HG02981 (cell line): ENCODE results near the gene SMIM32.

Source experiments
- ATAC-seq: cut with Tn5 transposase; IDR thresholded peaks from one replicate; pipeline ENCODE4 v1.9.1; 2021; ENCODE audit warnings: mild to moderate bottlenecking, moderate library complexity; ENCODE audit not compliant: unreplicated experiment

Gene SMIM32

DNA sequence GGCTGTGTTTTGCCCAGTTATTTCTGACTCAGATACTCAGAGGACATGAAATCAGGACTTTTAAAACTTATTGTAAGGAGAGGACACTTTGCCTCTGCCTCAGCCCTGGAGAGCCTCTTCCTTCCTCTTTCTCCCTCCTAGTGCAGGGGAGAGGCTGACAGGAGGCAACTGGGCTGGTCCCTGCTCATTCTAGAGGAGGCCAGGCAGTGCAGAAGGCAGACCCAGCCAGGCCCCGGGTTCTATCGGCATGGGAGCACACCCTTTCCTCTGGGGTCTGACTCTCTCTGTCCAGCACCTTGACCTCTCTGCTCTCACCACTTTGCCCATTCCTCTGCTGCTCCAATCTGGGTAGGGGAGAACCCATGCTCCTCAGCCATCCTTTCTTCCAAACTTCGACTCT is 16.0 kb upstream of the SMIM32 start:
- ATAC-seq, result no peak

GRCh38 chr5:136207631-136208030 is 14.7 kb upstream of the SMIM32 start:
- ATAC-seq, result no peak

DNA sequence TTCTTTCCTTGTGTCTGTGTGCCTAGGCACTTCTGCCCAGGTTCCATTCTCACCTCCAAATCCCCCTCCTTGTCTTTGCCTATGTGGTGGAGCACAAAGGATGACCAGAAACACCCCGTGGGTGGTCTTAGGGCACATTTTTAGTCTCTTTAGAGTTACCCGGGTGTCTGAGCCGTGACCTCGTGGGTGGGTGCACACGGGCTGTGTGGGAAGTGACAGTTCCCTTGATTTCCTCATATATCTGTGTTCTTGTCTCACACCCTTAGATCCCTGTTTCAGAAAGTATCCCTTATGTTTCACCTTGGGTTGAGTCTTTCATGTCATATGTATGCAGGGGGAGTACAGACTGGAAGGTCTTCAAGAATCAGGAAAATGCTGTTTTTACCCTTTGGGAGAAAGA is 13.4 kb upstream of the SMIM32 start:
- no peak for ATAC-seq

DNA sequence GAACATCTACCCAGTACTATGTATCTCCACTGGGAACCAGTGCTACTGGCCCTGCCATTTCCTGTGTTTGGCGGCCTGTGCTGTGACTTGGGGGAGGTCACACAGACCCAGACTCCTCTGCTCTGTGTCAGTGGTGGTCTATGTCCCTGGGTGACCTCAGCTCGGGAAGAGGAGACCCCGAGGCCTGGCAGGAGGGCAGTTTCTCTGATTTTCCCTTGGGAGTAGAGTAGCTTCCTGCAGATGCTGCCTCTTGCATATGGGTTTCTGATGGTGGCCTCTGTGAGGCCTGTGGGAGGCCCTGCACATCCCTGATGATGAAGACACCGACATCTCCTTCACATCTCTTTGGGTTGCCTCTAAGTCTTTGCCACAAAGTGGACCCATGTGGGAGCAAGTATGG is 13.0 kb upstream of the SMIM32 start:
- ATAC-seq, result no peak

GRCh38 chr5:136205061-136205702 is 12.2 kb upstream of the SMIM32 start:
- ATAC-seq, result no peak

DNA sequence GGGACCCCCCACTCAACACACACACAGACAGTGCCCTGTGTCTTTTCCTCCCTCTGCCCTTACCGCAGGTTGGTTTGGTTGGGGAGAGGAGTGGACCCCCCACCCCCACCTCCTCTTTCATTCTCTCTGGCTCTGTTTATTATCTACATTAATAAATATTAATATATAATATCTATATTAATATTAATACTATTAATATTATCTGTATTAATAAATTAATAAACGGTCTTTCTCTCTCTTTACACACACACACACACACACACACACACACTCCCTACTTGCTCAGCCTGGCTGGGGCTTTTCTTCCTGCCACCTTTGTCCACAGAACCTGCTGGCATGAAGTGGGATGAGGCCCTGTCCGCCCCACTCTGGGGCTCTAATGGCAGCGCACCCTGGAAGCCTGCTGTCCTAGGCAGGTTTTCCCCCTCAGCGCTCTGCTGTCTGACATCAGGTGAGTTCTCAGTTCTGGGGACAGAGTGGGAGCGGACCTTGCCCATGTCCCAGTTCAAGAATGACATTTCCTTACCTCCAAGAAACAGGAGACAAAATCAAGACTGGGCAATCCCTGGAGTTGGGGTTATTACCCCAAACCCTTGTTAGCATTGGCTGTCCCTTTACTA is 10.5 kb upstream of the SMIM32 start:
- no peak for ATAC-seq

DNA sequence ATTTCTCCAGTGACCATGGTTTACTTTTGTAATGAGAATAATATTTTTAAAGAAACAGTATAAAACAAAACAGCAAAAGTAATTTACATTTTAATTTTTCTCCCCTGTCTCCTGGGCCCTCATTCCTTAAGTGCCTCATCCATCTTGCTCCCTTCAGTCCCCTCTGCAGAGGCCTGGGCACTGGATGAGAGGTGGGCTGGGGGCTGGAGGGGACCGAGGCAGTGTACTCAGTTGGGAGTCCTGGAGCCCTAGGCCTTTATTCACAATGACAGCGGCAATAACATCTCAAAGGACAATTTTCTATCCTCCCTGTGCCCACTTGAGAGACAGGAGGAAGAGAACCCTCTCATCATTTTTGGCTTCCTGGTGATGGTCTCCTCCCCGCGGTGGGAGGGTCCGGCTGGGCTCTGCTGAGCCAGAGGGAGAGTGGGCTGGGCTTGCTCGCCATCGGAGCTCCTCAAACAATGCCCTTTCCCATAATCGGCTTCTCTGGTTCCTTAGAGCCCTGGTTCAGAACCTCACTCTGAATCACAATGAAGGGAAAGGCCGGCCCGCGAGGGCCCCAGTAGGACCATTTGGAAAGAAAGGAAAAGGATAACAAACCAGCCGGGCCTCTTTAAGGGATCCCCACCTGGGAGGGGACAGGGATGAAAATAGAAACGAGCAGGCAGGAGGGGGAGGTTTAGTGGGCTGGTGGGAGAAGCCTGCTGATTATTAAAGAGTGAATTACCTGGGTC is 9.7 kb upstream of the SMIM32 start:
- ATAC-seq, result no peak

DNA sequence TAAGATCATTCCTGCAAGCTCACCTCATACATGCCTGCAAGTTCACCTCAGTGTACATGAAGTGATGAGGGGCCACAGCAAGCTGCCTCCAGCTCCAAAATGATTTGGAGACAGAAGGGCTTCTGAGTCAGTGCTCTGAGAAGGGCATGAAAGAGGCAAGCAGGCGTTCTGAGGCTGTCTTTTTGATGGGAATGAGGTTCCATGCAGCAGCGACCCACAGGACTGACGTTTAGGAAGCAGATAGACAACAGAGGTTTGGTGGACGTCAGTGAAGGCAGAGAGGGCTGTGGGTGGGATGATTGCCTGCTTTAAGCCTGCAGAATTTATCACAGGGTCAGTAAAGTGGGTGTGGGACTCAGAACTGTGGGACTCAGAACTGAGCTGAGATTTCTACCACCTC is 8.9 kb upstream of the SMIM32 start:
- ATAC-seq, result no peak

DNA sequence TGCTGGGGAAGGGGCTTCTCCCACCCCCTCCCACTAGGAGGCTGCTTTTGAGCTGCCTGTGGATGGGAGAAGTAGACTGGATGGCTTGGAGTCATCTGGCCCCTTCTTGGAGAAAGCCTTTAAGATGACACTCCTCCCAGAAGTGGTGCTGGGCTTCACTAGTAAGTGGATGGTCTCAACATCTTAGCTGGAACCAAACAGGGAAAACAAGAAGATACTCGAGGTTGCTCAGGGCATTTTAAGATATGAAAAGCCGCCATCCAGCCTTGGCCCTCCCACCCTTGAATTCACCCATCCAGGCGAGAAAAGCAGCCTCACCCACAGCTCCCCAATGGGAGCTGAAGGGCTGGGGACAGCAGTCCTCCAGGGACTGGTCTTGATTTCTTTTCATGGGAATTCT is 7.8 kb upstream of the SMIM32 start:
- ATAC-seq, result no peak

GRCh38 chr5:136200130-136200529 is 7.2 kb upstream of the SMIM32 start:
- no peak for ATAC-seq

- ATAC-seq, result no peak
Observed at GRCh38 chr5:136199408-136199807, 6.4 kb upstream of the SMIM32 start.

DNA sequence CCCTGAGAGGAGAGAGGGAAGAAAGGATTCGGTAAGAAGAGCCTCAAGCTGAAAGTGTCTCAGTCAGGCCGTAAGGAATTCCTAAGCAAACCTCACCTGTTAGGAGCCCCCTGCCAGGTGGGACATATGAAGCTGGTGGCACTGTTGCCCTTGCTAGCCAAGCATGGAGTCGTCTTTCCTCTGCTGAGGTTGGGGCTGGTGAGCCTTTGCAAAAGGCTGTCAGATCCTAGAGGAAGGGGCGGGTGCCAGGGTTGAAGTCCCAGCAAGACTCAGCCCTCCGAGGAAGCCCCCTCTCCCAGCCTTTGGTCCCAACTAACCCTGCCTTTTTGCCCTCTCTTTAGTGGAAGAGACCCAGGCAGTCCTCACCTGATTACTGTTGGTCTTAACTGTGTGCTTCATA is 5.5 kb upstream of the SMIM32 start:
- ATAC-seq, result no peak

DNA sequence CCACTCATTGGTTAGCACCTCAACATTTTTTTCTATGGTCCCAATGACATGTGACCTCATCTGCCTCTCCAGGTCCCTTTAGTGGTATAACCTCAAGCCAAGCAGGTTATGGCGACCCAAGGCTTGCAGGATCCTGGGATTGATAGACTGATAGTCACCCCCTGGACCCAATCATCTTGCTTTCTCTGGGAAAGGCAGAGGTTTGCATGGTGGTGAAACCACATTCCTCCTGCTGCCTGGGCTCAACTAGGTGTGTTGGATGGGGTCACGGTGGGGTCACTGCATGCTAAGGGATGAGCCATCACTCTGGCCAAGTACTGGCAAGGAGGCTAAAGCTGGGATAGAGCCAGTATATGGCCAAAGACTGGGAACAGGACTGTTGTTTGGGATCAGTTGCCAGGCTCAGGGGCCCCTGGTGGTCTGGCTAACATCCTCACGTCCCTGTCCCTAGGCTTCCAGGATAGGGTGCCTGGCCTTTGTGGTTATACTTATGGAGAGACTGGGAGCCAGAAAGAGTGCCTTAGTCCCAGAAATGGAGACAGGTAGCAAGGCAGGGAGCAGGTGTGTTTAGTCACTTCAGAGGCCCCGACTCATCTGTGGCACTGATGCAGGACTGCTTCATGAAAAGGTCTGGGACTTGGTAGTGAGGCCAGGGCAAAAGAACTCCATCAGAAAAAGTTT is 4.6 kb upstream of the SMIM32 start:
- no peak for ATAC-seq

GRCh38 chr5:136195971-136196820 is 3.2 kb upstream of the SMIM32 start:
- ATAC-seq, result no peak

DNA sequence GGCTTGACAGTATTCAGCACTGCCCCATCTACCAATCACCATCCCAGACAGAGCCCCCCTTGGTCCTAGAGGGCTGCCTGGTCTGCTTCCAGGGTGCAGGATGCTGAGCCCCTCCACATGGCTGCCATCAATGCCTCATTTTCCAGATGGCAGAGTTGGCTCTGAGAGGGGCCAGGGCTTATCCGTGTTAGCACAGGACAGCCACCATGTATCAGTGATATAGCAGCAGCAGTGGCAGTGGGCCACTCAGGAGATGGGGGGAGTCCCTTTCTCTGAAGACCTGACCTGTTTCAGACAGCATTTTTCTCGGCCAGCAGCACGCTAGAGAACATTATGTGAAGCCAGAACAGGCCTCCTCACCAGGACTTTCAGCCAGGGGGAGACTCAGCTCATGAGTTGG is 1.6 kb upstream of the SMIM32 start:
- no peak for ATAC-seq

DNA sequence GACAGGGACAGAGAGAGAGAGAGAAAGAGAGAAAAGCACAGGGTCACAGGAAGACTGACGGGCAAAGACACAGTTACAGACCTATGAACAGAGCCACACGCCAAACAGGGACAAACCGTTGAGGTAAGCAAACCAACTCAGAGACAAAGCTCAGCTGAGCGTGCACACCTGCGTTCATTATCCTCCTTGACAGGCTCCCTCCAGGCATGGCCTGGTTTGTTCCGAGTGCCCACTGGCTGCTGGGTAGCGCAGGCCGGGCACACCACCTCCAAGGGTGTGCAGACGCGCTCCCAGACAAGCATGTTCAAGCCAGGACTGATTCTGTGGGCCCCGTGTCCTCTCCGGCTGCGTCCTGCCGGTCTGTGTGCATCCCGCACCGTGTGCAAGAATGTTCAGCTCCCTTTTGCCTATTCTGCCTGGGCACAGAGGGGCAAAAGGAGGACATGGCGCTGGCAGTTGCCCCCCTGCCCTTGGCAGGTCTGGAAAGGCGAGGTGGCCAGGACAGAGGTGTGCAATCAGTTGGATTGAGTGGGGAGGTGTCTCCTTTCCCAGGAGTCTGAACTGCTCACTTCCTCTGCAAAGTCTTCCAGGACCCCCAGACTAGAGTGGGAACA is 467 bp upstream of the SMIM32 start:
- ATAC-seq, result no peak

GRCh38 chr5:136192015-136192525 is 892 bp downstream of the SMIM32 start:
- no peak for ATAC-seq

- no peak for ATAC-seq
Observed at GRCh38 chr5:136191304-136192014, 1.5 kb downstream of the SMIM32 start.

GRCh38 chr5:136190904-136191303 is 2.1 kb downstream of the SMIM32 start:
- ATAC-seq, result no peak
